ENCODE results near the gene TMEM231.
"Not testable (repeated sequence)": the region's sequence is repeated elsewhere in the genome, so short reads cannot be mapped to it uniquely, and the experiment has no call there.

Gene TMEM231

DNA sequence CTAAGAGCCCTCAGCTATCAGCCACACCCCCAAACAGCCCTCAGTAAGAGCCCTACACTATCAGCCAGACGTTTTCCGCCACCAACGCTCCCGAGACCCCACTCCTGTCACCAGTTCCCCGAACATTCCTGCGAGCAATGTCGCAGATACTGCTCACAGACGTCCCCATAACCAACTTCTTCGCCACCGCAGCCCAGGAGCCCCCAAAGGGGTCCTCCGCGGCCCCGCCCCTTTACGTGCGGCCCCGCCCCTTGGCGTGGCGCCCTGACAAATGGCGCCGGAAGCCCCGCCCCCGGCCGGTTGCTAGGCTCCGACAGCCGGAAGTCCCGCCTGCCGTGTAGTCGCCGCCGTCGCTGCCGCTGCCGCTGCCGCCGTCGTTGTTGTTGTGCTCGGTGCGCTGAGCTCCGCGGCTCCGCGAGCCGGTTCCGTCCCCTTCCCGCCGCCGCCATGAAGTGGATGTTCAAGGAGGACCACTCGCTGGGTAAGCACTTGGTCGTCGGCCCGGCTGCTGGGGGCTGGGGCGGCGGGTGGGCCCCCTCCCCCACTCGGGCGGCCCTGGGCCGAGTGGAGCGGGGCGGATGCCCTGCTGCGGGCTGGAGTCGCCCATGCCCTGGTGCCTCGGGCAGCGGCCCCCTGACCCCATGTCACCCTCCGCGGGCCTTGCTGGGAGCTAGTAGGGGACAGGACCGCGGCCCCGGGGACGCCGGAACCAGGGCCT, 10.1 kb upstream of the TMEM231 start, which contains the start of gene GABARAPL2:
Gene GABARAPL2, plus strand, starts transcription at position 340 of the 718 bp plus-strand sequence. Its CDS starts 108 bp downstream, at position 448.
- peak; percentile 53 for DNase-seq

DNA sequence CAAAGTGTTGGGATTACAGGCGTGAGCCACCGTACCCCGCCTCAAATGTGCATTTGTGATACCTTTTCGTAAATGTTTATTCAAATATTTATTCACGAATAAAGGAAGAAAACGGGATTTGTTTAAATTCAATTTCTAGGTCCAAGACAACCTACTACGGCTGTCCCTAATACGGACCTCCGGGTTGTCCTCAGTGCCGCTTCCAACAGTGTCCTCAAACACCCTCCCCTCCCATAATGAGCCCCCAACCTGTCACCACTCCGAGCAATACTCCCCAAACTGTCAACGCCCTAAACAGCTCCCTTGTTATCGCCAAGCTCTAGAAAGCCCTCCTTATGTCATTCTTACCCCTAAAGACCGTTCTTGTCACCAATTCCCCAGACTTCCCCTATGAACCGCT, 9.6 kb upstream of the TMEM231 start:
- no peak for DNase-seq

DNA sequence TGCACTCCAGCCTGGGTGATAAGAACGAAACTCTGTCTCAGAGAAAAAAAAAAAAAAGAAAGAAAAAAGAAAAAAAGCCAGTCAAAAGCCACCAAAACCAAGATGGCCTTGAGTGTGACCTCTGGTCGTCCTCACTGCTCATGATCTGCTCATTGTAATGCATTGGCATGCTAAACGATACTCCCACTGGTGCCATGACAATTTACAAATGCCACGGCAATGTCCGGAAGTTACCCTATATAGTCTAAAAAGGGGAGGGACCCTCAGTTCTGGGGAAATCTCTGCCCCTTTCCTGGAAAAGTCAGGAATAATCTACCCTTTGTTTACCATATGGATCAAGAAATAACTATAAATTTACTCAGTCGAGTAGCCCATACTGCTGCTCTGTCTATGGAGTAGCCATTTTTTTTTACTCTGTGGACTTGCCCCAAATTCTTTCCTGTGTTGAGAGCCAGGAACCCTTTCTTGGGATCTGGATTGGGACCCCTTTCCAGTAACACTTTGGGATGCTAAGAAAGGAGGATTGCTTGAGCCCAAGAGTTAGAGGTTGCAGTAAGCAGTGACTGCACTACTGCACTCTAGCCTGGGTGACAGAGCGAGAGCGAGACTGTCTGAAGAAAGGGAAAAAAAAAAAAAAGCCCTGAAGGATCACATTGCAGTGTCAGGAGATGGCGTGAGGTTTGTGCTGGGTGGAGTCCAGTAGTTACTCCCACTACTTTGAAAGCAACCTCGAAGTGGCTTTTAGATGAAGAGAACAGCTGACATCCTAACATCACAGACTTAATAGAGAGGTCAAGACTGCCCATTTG, 3.7 kb upstream of the TMEM231 start:
- DNase-seq, result no peak

DNA sequence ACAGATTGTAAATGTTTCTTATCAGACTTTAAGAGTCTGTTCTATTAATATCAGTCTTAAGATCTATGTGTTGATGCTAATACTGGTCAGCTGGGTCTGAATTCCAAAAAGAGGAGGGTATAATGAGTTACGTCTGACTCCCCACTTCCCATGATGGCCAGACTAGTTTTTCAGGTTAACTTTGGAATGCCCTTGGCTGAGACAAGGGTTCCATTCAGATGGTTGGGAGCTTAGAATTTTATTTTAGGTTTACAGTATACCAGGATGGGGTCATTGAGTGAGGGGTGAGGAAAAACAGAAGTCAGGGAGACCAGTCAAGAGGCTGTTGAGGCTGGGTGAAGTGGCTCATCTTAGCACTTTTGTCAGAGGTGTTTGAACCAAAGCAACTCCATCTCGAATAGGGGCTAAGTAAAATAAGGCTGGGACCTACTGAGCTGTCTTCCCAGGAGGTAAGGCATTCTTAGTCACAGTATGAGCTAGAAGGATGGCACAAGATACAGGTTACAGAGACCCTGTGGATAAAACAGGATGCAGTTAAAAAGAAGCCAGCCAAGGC, 2.9 kb upstream of the TMEM231 start:
- no peak for DNase-seq

DNA sequence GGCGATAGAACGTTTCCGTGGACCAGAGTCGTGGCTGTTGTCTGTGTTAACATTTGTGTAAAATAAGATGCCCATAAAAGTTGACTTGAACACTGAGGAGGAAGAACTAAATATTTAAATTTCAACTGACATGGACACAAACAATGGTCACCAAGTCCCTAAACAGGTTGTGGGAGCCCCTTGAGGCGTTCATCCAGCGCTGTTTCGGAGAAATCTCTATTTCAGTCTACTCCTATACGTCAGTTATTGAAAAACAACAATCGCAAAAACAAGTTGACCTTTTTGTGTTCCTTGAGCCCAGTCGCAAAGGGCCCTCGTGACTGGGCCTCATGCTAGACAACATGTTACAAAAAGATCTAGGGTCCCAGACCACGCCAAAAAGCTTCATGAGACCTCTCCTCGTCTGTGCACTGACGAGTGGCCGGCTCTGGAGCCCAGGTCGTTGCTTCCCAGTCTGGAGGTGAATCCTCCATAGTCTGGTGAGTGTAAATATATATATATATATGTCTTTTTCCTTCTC, 439 bp upstream of the TMEM231 start:
- no peak for DNase-seq

DNA sequence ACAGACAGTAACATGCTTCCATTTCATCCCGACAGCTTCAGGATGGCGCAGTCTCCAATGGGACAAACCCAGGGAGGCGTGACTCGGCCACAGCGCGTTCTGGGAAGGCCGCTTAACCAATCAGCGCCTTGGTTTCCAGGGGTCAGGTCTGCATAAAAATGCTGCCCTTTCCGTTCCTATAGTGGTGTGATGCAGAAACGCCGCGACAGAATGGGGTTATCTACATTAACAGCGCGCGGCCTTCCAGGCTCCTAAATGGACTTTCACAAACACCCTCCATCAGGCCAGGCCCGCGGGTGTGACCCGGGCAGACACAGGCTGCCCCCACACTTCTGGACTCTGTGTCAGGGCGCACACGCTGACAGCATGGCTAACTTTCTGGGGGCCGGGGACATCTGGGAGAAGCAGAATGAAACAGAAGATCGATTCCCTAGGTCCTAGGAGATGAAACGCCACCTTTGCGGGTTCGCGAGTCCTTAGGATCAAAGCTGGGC, 792 bp downstream of the TMEM231 start:
- no peak for DNase-seq

DNA sequence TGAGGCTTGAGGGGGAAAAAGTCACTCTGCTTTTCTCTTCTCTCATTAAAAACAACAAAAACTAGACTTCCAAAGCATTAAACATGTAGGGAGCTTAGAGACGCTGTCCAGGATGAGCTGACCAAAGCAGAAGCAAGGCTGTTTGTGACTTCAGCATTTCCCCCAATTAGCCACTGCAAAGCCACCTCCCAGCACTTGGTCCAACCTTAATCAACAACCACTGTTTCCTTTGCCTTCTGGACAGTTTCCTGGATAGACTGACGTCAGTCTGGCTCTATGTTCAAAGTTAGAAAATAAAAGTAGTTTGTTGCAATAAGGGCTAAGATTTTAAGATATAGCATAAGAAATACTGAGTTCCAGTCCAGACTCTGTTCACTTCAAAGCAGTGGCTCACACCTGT, 3.1 kb downstream of the TMEM231 start:
- DNase-seq, result no peak

DNA sequence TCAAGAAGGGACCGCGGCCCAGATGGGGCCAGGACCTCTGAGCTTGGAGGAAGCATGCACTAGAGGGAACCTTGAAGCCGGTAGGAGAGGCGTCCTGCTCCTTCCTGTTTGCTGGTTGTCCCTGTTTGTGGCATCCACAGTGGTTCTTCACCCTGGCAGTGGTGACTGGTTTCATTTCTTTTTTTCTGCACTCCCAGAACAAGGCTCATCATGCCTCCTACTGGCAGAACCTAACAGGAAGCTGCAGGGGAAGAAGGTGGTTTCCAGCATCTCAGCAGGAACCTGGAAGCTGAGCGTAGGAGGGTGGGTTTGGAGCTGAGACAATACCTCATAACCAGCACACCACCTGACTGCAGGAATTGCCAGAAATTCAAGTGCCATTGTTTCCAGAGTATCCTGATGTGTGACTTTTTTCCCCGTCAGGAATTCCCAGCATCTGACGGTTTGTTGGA, 5.8 kb downstream of the TMEM231 start:
- DNase-seq, result peak; percentile 40

DNA sequence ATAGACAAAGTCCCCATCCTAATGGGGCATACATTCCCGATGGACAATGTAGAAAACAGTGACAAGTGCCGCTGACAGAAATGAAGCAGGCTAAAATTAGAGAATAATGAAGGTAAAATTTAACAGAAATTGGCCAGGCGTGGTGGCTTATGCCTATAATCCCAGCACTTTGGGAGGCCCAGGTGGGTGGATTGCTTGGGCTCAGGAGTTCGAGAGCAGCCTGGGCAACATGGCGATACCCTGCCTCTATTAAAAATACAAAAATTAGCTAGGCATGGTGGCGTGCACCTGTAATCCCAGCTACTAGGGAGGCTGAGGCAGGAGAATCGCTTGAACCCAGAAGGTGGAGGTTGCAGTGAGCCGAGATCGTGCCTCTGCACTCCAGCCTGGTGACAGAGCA, 7.6 kb downstream of the TMEM231 start:
- DNase-seq, result not testable (repeated sequence)

DNA sequence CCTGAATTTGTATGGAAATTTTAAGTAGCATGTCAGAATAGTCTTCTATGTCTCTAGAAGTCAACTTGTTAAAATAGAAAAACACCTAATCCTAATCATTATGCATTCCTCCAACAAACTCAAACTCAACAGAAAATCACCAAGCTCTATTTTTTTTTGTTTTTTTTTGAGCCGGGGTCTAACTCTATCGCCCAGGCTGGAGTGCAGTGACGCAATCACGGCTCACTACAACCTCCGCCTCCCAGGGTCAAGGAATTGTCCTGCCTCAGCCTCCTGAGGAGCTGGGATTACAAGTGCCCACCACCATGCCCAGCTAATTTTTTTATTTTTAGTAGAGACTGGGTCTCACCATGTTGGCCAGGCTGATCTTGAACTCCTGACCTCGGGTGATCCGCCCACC, 9.8 kb downstream of the TMEM231 start:
- no peak for DNase-seq

DNA sequence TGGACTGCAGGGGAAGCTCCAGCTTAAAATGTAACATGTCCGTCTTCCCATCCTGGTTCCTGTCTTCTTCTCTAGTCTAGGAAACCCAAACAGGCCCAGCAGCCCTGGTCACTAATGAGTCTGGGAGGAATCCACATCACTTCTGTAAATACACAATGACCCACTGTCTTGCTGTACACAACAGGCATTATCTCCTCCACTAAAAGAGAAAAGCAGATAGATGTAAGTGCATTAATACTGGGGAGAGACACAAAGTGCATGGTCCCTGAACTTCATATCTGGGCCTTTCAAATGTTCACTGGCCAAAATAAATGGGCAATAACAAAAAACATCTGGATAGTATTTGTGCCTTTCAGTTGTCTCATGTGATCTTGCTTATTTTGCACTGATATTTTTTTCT, 10.2 kb downstream of the TMEM231 start:
- DNase-seq, result not testable (repeated sequence)

DNA sequence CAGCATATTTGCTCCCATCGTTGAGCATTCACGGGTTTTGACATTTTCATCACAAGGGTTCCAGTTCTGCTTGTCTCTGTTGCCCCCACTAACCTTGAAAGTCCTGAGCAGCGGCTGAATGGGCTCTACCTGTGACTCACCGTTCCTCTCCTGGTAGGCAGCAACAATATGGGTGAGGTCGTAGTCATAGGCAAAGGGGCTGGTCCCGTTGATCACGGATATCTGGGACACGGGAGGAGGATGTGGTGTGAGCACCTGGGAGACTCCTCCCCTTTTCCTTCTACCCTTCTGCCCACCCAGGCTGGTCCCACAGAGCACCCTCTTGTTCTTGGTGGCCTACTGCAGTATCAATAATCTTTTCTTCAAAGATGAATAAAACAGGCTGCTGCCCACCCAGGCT, 13.6 kb downstream of the TMEM231 start:
- DNase-seq, result not testable (repeated sequence)

DNA sequence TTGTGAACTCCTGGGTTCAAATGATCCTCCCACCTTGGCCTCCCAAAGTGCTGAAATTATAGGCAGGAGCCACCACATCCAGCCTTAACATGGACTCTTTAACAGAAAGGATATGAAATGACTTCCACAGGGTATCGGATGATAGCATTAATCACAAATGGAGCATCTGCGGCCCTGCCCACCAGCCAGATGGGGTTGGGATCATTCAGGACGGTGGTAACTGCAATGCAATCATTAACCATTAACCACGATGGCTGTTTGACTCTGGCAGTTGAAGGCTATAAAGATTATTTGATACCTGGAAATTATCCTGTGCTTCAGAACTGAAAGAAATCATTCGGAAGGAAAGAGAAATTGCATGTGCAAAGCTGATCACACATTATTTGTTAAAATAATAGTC, 14.8 kb downstream of the TMEM231 start:
- no peak for DNase-seq

DNA sequence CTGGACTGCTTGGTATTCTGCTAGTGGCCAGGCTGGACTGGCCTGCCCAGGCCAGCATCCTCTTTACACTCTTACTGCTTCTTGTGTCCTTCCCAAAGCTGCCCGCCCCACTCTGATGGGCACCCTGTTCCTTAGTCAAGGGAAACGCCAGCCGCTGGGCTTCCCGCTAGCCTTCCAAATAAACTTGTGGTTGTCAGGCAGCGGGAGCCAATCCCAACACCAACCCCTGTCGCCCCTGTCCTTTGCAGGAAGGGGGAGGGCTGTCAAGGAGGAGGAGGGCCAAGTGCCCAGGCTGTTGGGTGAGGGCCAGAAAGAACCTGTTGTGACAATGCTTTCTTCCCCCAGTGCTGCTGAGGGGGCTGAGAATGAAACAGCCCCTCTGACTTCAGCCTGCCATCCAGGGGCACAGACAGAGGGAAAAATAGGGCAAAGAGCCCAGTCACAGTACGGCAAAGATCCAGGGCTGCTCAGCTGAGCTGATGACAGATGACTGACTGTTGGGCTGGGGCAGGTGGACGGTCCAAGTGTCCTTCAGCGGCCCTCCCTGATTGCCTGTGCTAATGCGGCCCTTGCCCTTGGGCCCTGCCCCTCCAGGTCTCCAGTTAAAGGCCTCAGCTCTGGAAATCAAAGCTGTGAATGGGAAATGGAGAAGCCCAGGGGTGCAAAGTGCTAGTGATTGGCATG, 17.0 kb downstream of the TMEM231 start:
- DNase-seq, result not testable (repeated sequence)

DNA sequence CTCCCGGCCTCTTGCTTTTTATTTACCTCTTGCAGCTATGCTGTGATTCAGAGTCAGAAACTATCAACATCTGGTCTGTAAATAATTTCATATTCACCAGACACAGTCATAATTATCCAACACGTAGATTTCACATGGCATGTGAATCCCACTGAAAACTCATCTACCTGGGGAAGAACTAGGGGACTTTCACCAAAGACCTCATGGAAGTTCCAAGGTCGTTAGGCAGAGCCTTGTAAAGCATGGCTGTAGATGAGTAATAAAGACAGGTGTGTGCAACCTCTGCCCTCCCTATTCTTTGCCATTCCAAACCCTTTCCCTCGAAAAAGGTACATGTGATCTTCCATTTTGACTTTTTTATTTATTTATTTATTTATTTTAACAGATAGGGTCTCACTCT, 18.3 kb downstream of the TMEM231 start:
- DNase-seq, result no peak

DNA sequence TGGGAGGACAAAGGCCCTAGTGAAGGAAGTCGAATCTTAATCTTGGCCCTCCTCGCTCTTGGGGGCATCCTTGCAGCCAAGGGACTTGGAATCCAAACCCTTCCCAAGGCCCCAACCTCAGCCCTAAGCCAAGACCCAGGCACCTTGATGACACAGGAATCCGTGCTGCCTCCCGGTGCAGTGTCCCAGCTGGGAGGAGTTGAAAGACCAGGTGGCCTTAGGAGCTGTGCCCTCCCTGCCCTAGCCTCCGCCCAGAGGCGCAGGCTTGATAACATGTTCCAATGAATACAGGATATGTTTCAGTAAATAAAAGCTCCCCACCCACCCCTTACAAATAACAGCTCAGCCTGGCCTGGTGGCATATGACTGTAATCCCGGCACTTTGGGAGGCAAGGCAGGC, 20.2 kb downstream of the TMEM231 start, which contains the start of gene CHST5:
Gene CHST5, minus strand, starts transcription at position 208 of the 400 bp plus-strand sequence. CDS start 5,724 bp downstream, outside the sequence.
- DNase-seq, result no peak

DNA sequence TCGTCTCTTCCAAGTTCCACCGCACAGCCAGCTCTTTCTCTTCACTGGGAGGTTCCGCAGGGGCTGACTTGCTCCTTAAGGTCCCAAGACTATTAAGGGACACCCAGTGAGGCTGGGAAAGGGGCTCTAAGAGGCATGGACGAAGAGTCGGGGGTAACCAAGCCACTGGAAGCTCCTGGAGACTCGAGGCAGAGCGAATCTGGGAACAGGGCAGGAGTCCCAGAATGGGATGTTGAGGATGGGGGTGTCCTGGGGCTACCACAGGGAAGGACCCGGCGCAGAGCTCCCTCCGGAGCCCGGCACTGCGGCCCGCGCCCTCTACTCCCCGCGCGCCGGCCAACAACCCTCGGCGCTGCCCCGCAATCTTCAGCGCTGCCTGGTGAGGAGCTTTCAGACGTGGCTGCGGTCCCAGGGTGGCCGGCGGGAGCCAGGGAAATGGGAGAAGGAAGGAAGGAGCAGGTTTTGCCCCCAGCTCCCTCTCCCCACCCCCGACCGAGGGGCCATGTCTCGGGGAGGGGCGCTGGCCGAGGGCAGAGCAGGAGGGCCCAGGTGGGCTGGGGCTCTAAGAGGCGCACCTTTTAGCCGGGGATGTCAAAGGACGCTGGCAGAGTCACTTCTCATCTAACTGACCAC, 20.7 kb downstream of the TMEM231 start:
- no peak for DNase-seq

DNA sequence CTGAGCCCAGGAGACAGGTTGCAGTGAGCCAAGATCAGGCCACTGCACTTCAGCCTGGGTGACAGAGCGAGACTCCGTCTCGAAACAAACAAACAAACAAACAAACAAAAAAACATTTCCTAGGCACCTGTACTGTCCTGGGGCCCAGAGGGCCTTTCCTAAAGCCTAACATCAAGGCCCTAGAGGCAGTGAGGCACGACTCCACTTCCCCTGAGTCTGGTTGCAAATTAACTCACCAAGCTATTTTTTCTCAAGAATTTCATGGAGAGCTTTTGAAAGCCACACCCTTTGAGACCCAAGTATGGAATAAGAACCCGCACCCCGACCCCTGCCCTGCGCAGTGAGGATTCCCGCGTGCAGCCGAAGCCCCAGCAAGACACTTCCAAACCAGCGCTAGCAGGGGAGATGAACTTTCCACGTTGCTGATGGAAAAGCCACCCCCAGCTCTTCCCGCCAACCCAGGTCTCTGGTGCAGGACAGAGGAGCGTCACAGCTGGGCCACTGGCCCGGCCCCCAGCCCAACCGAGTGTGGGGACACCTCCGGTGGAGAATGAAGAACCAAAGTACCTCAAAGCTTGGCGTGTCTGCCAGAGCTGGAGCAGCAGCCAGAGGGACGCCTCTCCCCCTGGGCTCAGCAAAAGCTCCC, 21.4 kb downstream of the TMEM231 start:
- DNase-seq, result no peak

DNA sequence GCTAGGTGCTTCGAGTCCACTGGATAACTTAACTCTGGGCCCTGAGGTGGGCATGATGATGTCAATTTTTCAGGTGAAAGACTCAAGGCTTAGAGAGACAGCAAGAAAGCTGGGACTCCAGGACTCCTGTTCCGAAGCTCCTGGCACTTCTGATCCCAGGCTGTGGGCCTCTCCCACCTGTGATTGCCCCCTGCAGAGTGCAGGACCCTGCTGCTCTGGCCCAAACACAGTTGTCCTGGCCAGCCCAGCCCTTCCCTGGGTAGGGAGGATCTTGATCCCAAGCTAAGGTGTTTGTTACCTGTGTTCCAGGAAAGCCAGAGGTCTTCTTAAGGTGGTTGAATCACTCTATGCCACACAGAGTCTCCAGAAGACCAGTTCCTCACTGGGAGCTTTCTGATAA, 23.3 kb downstream of the TMEM231 start:
- no peak for DNase-seq

DNA sequence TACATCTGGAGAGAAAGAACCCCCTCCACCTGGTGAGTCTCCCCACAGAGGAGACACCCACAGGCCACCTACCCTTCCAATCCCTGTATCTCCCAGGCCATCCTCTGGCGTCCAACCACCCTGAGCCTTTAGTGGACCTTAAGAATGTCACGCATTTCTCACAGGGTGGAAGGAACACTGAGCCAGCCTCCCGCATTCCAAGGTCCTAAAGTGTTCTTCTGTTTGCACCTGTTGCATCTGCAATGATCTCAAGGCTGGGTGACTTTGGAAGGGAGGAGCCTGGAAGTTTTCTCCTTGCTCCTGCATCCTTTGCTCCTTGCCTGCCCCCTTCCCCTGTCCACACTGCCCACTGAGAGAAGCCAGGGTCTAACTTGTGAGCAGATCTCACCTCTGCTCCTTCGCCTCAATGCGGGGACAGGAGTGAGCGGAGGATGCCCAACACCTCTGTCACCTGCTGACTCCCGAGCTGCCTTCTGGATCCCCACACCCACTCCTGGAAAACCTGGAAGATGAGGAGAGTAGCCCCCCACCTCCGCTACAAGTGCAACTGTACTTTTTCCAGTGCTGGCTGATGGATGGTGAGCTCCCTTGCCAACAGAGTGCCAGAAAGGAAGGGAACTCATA, 23.8 kb downstream of the TMEM231 start:
- DNase-seq, result no peak

DNA sequence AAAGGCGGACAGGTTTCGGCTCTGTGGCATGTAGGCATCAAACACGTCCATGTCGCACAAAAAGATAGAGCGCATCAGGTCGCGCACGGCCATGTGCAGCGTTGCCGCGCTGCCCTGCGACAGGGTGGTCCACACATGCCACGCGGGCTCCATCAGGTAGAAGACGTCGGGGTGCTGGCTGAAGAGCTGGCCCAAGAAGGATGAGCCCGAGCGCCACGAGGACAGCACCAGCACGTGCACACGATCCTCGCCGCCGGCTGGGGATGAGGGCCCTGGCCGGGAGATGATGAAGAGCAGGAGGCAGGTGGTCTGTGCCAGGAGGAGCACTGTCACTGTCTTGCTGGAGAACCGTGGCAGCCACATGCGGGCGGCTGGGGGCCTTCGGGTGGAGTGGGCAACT, 26.1 kb downstream of the TMEM231 start:
- DNase-seq, result no peak
